IMR-90 (cell line): ENCODE results near the gene CLEC9A. TPM values are rescaled to one million over a fixed set of nuclear protein-coding genes. Genes with fewer than 3 reads are reported as not detected.
A peak's percentile ranks its signal among the peaks of the same experiment; 100 is the strongest.

ENCODE experiments used
- ATAC-seq: fragments of 200-7000 bp; cut with Tn5 transposase; 2 replicates; pipeline ENCODE4 v1.9.1; 2020; ENCODE audit warnings: low read depth, mild to moderate bottlenecking, moderate library complexity
- BruUV-seq: library from RNA; stranded (reverse); fragments of 400-500 nt; replicated peaks from 2 replicates; lab custom pipeline; 2021; lab: Mats Ljungman, UMichigan
- CTCF ChIA-PET: fragments of 300-600 bp; formaldehyde crosslinking; extraction: SDS; loops from one replicate; lab custom pipeline; 2021; ENCODE audit warnings: antibody characterized with exemption; lab: Yijun Ruan, JAX
- POLR2A ChIA-PET: fragments of 300-600 bp; sonication (Branson Sonifier 250); formaldehyde crosslinking; loops from one replicate; lab custom pipeline; 2022; ENCODE audit warnings: antibody characterized with exemption; ENCODE audit not compliant: unreplicated experiment; lab: Charles Lee
- DNase-seq: peaks from one replicate; pipeline ENCODE4 v3.0.0; 2013
- H2AFZ ChIP-seq: replicated peaks from 2 replicates; pipeline ENCODE3; 2013; ENCODE audit warnings: low read length, mild to moderate bottlenecking; ENCODE audit not compliant: poor library complexity
- H2AK5ac ChIP-seq: 2 replicates; pipeline ENCODE4 v1.6.1; 2013; ENCODE audit warnings: low read depth, low read length, inconsistent platforms
- H2AK9ac ChIP-seq: replicated peaks from 2 replicates; pipeline ENCODE3; 2013; ENCODE audit warnings: mild to moderate bottlenecking, low read depth, low read length, moderate library complexity; ENCODE audit not compliant: poor library complexity
- H2BK120ac ChIP-seq: 2 replicates; pipeline ENCODE4 v1.6.1; 2013; ENCODE audit warnings: low read depth, low read length, inconsistent platforms
- H2BK15ac ChIP-seq: 3 replicates; pipeline ENCODE4 v1.6.1; 2013; ENCODE audit warnings: low read depth, low read length, inconsistent platforms
- H2BK20ac ChIP-seq: 2 replicates; pipeline ENCODE4 v1.6.1; 2013; ENCODE audit warnings: low read depth, mild to moderate bottlenecking, inconsistent platforms, low read length, moderate library complexity
- H2BK5ac ChIP-seq: 2 replicates; pipeline ENCODE4 v1.6.1; 2013; ENCODE audit warnings: mild to moderate bottlenecking, low read depth, low read length, inconsistent platforms; ENCODE audit not compliant: poor library complexity, severe bottlenecking
- H3K14ac ChIP-seq: replicated peaks from 2 replicates; pipeline ENCODE4 v1.6.1; 2013; ENCODE audit warnings: low read depth, low read length, inconsistent platforms
- H3K18ac ChIP-seq: 2 replicates; pipeline ENCODE4 v1.6.1; 2013; ENCODE audit warnings: low read depth, low read length, control low read depth
- H3K23ac ChIP-seq: 2 replicates; pipeline ENCODE4 v1.6.1; 2013; ENCODE audit warnings: low read depth, low read length, inconsistent platforms
- H3K27ac ChIP-seq: 2 replicates; pipeline ENCODE4 v1.5.1; 2013; ENCODE audit warnings: mild to moderate bottlenecking, control low read depth, low read length; ENCODE audit not compliant: insufficient read depth
- H3K27me3 ChIP-seq: 2 replicates; pipeline ENCODE4 v1.6.1; 2013; ENCODE audit warnings: low read length; ENCODE audit not compliant: control insufficient read depth, insufficient read depth
- H3K36me3 ChIP-seq: 2 replicates; pipeline ENCODE4 v1.6.1; 2013; ENCODE audit warnings: low read length, mixed read lengths; ENCODE audit not compliant: control insufficient read depth, insufficient read depth
- H3K4ac ChIP-seq: 2 replicates; pipeline ENCODE4 v1.6.1; 2013; ENCODE audit warnings: low read depth, low read length, inconsistent platforms
- H3K4me1 ChIP-seq: 2 replicates; pipeline ENCODE4 v1.6.1; 2013; ENCODE audit warnings: low read length, mixed read lengths; ENCODE audit not compliant: control insufficient read depth, insufficient read depth
- H3K4me2 ChIP-seq: 2 replicates; pipeline ENCODE4 v1.6.1; 2013; ENCODE audit warnings: low read depth, mild to moderate bottlenecking, control low read depth, low read length, moderate library complexity
- H3K4me3 ChIP-seq: 2 replicates; pipeline ENCODE4 v1.5.1; 2013; ENCODE audit warnings: low read depth, mild to moderate bottlenecking, control low read depth, low read length, moderate library complexity; ENCODE audit not compliant: insufficient read depth
- H3K56ac ChIP-seq: 2 replicates; pipeline ENCODE4 v1.6.1; 2013; ENCODE audit warnings: low read length, inconsistent platforms; ENCODE audit not compliant: insufficient read depth; ENCODE audit errors: extremely low read depth
- H3K79me1 ChIP-seq, 2 experiments: 2 replicates each; pipeline ENCODE4 v1.6.1; 2013; ENCODE audit warnings: low read length in 2 of 2, inconsistent platforms in 1 of 2, low read depth in 1 of 2
- H3K9ac ChIP-seq: 2 replicates; pipeline ENCODE4 v1.6.1; 2013; ENCODE audit warnings: low read depth, low read length, control low read depth
- H3K9me1 ChIP-seq: 2 replicates; pipeline ENCODE4 v1.6.1; 2013; ENCODE audit warnings: low read length, inconsistent platforms; ENCODE audit not compliant: insufficient read depth
- H3K9me3 ChIP-seq: 2 replicates; pipeline ENCODE4 v1.6.1; 2013; ENCODE audit warnings: low read length; ENCODE audit not compliant: control insufficient read depth, insufficient read depth
- H4K20me1 ChIP-seq: 2 replicates; pipeline ENCODE4 v1.6.1; 2013; ENCODE audit warnings: low read length, inconsistent platforms; ENCODE audit not compliant: insufficient read depth
- H4K5ac ChIP-seq: 2 replicates; pipeline ENCODE4 v1.6.1; 2013; ENCODE audit warnings: mild to moderate bottlenecking, low read depth, low read length, control low read depth
- H4K8ac ChIP-seq, 2 experiments: 2 replicates each; pipeline ENCODE4 v1.6.1; 2013; ENCODE audit warnings: low read depth in 2 of 2, low read length in 2 of 2, control low read depth in 1 of 2, inconsistent platforms in 1 of 2
- H4K91ac ChIP-seq: 2 replicates; pipeline ENCODE4 v1.6.1; 2013; ENCODE audit warnings: low read depth, low read length, inconsistent platforms; ENCODE audit not compliant: insufficient read depth
- BHLHE40 ChIP-seq: fragments of 150-350 bp; IDR thresholded peaks from 2 replicates; pipeline ENCODE4 v1.6.1; 2016; ENCODE audit warnings: mild to moderate bottlenecking, low read depth, low read length
- CTCF ChIP-seq: conservative IDR thresholded peaks from 2 replicates; pipeline ENCODE4 v1.5.1; 2012; ENCODE audit warnings: mild to moderate bottlenecking, low read depth, low read length, improper control_type of control experiment
- ELK1 ChIP-seq: fragments of 150-350 bp; IDR thresholded peaks from 2 replicates; pipeline ENCODE4 v1.6.1; 2016; ENCODE audit warnings: low read depth, mild to moderate bottlenecking, low read length, moderate library complexity, borderline replicate concordance
- MAFK ChIP-seq: IDR thresholded peaks from 2 replicates; pipeline ENCODE4 v1.6.1; 2012; ENCODE audit warnings: low read depth, low read length, improper control_type of control experiment
- NFE2L2 ChIP-seq: fragments of 150-350 bp; IDR thresholded peaks from 2 replicates; pipeline ENCODE4 v1.6.1; 2016; ENCODE audit warnings: low read depth, mild to moderate bottlenecking, low read length
- POLR2A ChIP-seq: IDR thresholded peaks from 2 replicates; pipeline ENCODE4 v1.6.1; 2012; ENCODE audit warnings: mild to moderate bottlenecking, low read depth, low read length
- RAD21 ChIP-seq: IDR thresholded peaks from 2 replicates; pipeline ENCODE4 v1.6.1; 2012; ENCODE audit warnings: low read length, improper control_type of control experiment
- RFX5 ChIP-seq: IDR thresholded peaks from 2 replicates; pipeline ENCODE4 v1.8.0; 2012; ENCODE audit warnings: low read depth, mild to moderate bottlenecking, low read length, moderate library complexity
- WGBS, 2 experiments: methylation state at CpG; one replicate each; pipeline versions ENCODE4 v1.1.5 to v1.1.7; 2013; ENCODE audit warnings: missing lambda C conversion rate in 2 of 2; ENCODE audit not compliant: insufficient read length in 1 of 2; ENCODE audit errors: extremely low coverage in 2 of 2; 5-methylcytosine and 5-hydroxymethylcytosine counted together
- dilution Hi-C: fragments of 300-500 bp; cut with HindIII; formaldehyde crosslinking; loops from one replicate; pipeline ENCODE4 v1.14.3; 2018; ENCODE audit warnings: low sequenced_read_pairs; ENCODE audit not compliant: unreplicated experiment
- in situ Hi-C: fragments of 300-500 bp; cut with MboI; formaldehyde crosslinking; loops from 3 replicates; pipeline ENCODE4 v1.14.3; 2019; ENCODE audit warnings: low sequenced_read_pairs, inconsistent platforms, mixed read lengths
- intact Hi-C: fragments of 100-400 bp; cut with micrococcal nuclease; formaldehyde crosslinking; loops from 2 replicates; pipeline ENCODE4 v1.10.0; 2022
- polyA plus RNA-seq, 3 experiments: library from polyadenylated mRNA; depleted of rRNA; stranded (reverse); fragments of >200 nt; gene quantifications; 2 replicates each; pipeline ENCODE4 v1.2.3, GENCODE V29; 2012; ENCODE audit warnings: low replicate concordance in 1 of 3
- total RNA-seq: library from RNA; depleted of rRNA; stranded (reverse); fragments of >200 nt; gene quantifications from 2 replicates; pipeline ENCODE4 v1.2.3, GENCODE V29; 2012

The CLEC9A gene
- total and polyA plus RNA-seq, 2 of the 4 experiments (the other 2 are of a cell fraction): not detected

GRCh38 chr12:10067264-10067663, 36.8 kb downstream of the CLEC9A start:
- H3K9ac ChIP-seq: no peak overlapping the region
- no peak overlapping the region for H2AK5ac ChIP-seq
- ChIA-PET CTCF (interaction anchor here (0.6 kb wide), 2 partner anchors 92 to 117 kb away, joined by 3 read pairs; no protein-coding TSS in a partner anchor), POLR2A (no interaction called here)
- no peak overlapping the region for H3K27ac ChIP-seq
- H2BK20ac ChIP-seq: no peak overlapping the region
- no peak overlapping the region for H2AK9ac ChIP-seq
- in situ Hi-C loops (no loop called here), intact Hi-C loops (no loop called here), dilution Hi-C loops (no loop called here)
- no peak overlapping the region for H4K8ac ChIP-seq
- H3K18ac ChIP-seq: no peak overlapping the region; the same call in 1 of the 2 replicates
- BruUV-seq: no TSS peak
- H3K27me3 ChIP-seq: no peaks in the 10 kb centered on the region
- no peak overlapping the region for H3K4ac ChIP-seq
- peak overlapping the region; percentile 24 for H3K4me2 ChIP-seq
- H3K4me3 ChIP-seq: no peak overlapping the region
- H2BK120ac ChIP-seq: no peak overlapping the region; the same call in 1 of the 2 replicates
- TF ChIP-seq BHLHE40 (no peak), ELK1 (no peak), POLR2A (no peak), MAFK (no peak), NFE2L2 (no peak), RAD21 (no peak), CTCF (no peak), RFX5 (no peak)
- no peak overlapping the region for H3K56ac ChIP-seq
- H2AFZ ChIP-seq: no peak overlapping the region
- H3K14ac ChIP-seq: no peak overlapping the region
- no peak overlapping the region for H4K5ac ChIP-seq
- H4K91ac ChIP-seq: no peak overlapping the region
- DNase-seq (no peak), ATAC-seq (no peak)
- no peaks in the 10 kb centered on the region for H4K20me1 ChIP-seq
- no peak overlapping the region for H2BK15ac ChIP-seq
- H3K9me1 ChIP-seq: 0 out of 2 replicates have a peak, but pooled peaks cover 3% of the 10 kb centered on the region
- peaks cover 4% of the 10 kb centered on the region for H3K4me1 ChIP-seq
- no peak overlapping the region for H2BK5ac ChIP-seq
- H3K23ac ChIP-seq: no peak overlapping the region
- no peaks in the 10 kb centered on the region for H3K36me3 ChIP-seq
- WGBS, 2 experiments: no CpG with 5 or more reads among the region's 4 CpGs
- no peaks in the 10 kb centered on the region for H3K9me3 ChIP-seq
- no peaks in the 10 kb centered on the region for H3K79me1 ChIP-seq
